ENCODE measurements around the gene PITPNM3. TPM values are rescaled to one million over a fixed set of nuclear protein-coding genes. Genes with fewer than 3 reads are reported as not detected.

Gene PITPNM3
- total RNA-seq, 1 experiment from 2014 or later = 4.2 TPM

GRCh38 chr17:6561446-6561845 is 5.1 kb upstream of the PITPNM3 start:
- RAD21 ChIA-PET (ENCODE audit: low non-redundant PET in 1 of 2, low total read pairs in 2 of 2, uncharacterized antibody in 2 of 2, unreplicated experiment in 2 of 2) = no interaction called here
- no peak for ATAC-seq

GRCh38 chr17:6560496-6560895 is 4.1 kb upstream of the PITPNM3 start:
- intact Hi-C loops (cut with micrococcal nuclease) = no loop called here
- TF ChIP-seq SP1 (IDR thresholded peaks at IDR 0.05; ENCODE audit: low read depth) = no peak
- no peak for TF ChIP-seq JUND (IDR thresholded peaks at IDR 0.05)
- TF ChIP-seq REST (IDR thresholded peaks at IDR 0.05; ENCODE audit: low read depth) = no peak
- no peak overlapping the region for H3K4me2 ChIP-seq (ENCODE audit: low read length)
- RAD21 ChIA-PET (ENCODE audit: low non-redundant PET in 1 of 2, low total read pairs in 2 of 2, uncharacterized antibody in 2 of 2, unreplicated experiment in 2 of 2) = no interaction called here
- no peaks in the 10 kb centered on the region for H4K20me1 ChIP-seq (ENCODE audit: insufficient read depth)
- H3K4me1 ChIP-seq (ENCODE audit: control insufficient read depth in 1 of 2, insufficient read depth in 2 of 2, low read length in 2 of 2) = peaks cover 5 to 10% of the 10 kb centered on the region in 2 experiments; a peak in 3 of 4 replicates
- no peak overlapping the region for H3K4me3 ChIP-seq (replicated peaks in 1 of 2; ENCODE audit: low read depth in 1 of 2, low read length in 2 of 2)
- H3K9ac ChIP-seq (ENCODE audit: low read length) = no peak overlapping the region
- H3K79me2 ChIP-seq (ENCODE audit: insufficient read depth, low read length) = no peaks in the 10 kb centered on the region
- H3K27me3 ChIP-seq (ENCODE audit: insufficient read depth, low read length) = no peaks in the 10 kb centered on the region
- ATAC-seq (no peak), DNase-seq (ENCODE audit: low read depth, low spot score) (no peak)
- no peaks in the 10 kb centered on the region for H3K9me2 ChIP-seq (ENCODE audit: insufficient read depth)
- no TSS peak for BruUV-seq (replicated peaks)
- H2AFZ ChIP-seq (ENCODE audit: low read depth, low read length, poor library complexity, severe bottlenecking) = no peak overlapping the region
- POLR2A ChIA-PET = no interaction called here
- no peaks in the 10 kb centered on the region for H3K36me3 ChIP-seq (ENCODE audit: control insufficient read depth in 1 of 2, insufficient read depth in 2 of 2, low read length in 2 of 2)
- no peak overlapping the region for H3K27ac ChIP-seq (ENCODE audit: low read depth, low read length)
- CTCF ChIA-PET = no interaction called here
- H3K9me3 ChIP-seq (ENCODE audit: control insufficient read depth in 1 of 2, insufficient read depth in 1 of 2, low read depth in 1 of 2, low read length in 2 of 2) = no peaks in the 10 kb centered on the region

More at GRCh38 chr17:6561446-6561845, 5.1 kb upstream of the PITPNM3 start:
- ChIA-PET POLR2A (interaction anchor here (0.6 kb wide), 1 partner anchor 26 kb away, joined by 6 read pairs; no protein-coding TSS in a partner anchor), CTCF (no interaction called here)
- DNase-seq (ENCODE audit: low read depth, low spot score) = no peak
- Histone ChIP-seq H3K9me3 (ENCODE audit: control insufficient read depth in 1 of 2, insufficient read depth in 1 of 2, low read depth in 1 of 2, low read length in 2 of 2) (no peaks in the 10 kb centered on the region), H3K9me2 (ENCODE audit: insufficient read depth) (no peaks in the 10 kb centered on the region), H3K27me3 (ENCODE audit: insufficient read depth, low read length) (no peaks in the 10 kb centered on the region), H3K4me2 (ENCODE audit: low read length) (no peak overlapping the region), H3K79me2 (ENCODE audit: insufficient read depth, low read length) (no peaks in the 10 kb centered on the region), H3K4me1 (ENCODE audit: control insufficient read depth in 1 of 2, insufficient read depth in 2 of 2, low read length in 2 of 2) (peaks cover 4 to 7% of the 10 kb centered on the region in 2 experiments; a peak in 2 of 4 replicates), H3K4me3 (replicated peaks in 1 of 2; ENCODE audit: low read depth in 1 of 2, low read length in 2 of 2) (no peak overlapping the region), H2AFZ (ENCODE audit: low read depth, low read length, poor library complexity, severe bottlenecking) (no peak overlapping the region), H3K27ac (ENCODE audit: low read depth, low read length) (no peak overlapping the region), H3K9ac (ENCODE audit: low read length) (no peak overlapping the region), H4K20me1 (ENCODE audit: insufficient read depth) (no peaks in the 10 kb centered on the region), H3K36me3 (ENCODE audit: control insufficient read depth in 1 of 2, insufficient read depth in 2 of 2, low read length in 2 of 2) (no peaks in the 10 kb centered on the region)
- intact Hi-C loops (cut with micrococcal nuclease) = no loop called here
- TF ChIP-seq ZBTB33 (IDR thresholded peaks at IDR 0.05; ENCODE audit: extremely low read depth, insufficient replicate concordance, low read length) (no peak), ELF1 (IDR thresholded peaks at IDR 0.05; ENCODE audit: borderline replicate concordance, low read depth) (no peak), SRF (IDR thresholded peaks at IDR 0.05; ENCODE audit: low read depth) (no peak), YY1 (IDR thresholded peaks at IDR 0.05; ENCODE audit: extremely low read depth, insufficient replicate concordance, low read depth, low read length) (no peak), FOSL1 (IDR thresholded peaks at IDR 0.05; ENCODE audit: low read depth) (no peak), SIN3A (IDR thresholded peaks at IDR 0.05; ENCODE audit: low read depth) (no peak), RAD21 (IDR thresholded peaks at IDR 0.05; ENCODE audit: low read depth) (no peak), EGR1 (IDR thresholded peaks at IDR 0.05; ENCODE audit: low read depth) (no peak)
- no TSS peak for BruUV-seq (replicated peaks)

Data from HCT116 (cell line).